ENCODE results near the gene GRK3.
"Not testable (repeated sequence)": the region's sequence is repeated elsewhere in the genome, so short reads cannot be mapped to it uniquely, and the experiment has no call there.

The GRK3 gene

DNA sequence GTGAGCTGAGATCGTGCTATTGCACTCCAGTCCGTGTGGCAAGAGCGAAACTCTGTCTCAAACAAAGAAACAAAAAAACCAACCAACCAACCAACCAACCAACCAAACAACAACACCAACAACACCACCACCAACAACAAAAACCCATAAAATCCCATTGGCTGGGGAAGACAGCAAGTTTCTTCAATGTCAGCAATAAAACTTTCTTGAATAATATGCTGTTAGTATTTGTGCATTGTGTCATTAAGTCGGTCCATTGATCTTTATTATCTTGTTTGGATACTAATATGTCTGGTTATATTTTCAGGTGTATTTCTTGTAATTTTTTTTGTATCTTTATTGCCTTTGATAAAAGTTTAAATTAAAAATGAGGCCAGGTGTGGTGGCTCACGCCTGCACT is 9.4 kb downstream of the GRK3 start:
- no peaks in the 10 kb centered on the region for H4K20me1 ChIP-seq (ENCODE audit: insufficient read depth, low read length)
- no peaks in the 10 kb centered on the region for H3K9me3 ChIP-seq (ENCODE audit: low read length)
- H3F3A ChIP-seq (ENCODE audit: insufficient read depth, low read length): no peaks in the 10 kb centered on the region
- TF ChIP-seq EZH2 (IDR thresholded peaks at IDR 0.05; ENCODE audit: borderline replicate concordance, low read length): no peak
- TF ChIP-seq, protein P1, sequence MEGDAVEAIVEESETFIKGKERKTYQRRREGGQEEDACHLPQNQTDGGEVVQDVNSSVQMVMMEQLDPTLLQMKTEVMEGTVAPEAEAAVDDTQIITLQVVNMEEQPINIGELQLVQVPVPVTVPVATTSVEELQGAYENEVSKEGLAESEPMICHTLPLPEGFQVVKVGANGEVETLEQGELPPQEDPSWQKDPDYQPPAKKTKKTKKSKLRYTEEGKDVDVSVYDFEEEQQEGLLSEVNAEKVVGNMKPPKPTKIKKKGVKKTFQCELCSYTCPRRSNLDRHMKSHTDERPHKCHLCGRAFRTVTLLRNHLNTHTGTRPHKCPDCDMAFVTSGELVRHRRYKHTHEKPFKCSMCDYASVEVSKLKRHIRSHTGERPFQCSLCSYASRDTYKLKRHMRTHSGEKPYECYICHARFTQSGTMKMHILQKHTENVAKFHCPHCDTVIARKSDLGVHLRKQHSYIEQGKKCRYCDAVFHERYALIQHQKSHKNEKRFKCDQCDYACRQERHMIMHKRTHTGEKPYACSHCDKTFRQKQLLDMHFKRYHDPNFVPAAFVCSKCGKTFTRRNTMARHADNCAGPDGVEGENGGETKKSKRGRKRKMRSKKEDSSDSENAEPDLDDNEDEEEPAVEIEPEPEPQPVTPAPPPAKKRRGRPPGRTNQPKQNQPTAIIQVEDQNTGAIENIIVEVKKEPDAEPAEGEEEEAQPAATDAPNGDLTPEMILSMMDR (IDR thresholded peaks at IDR 0.05; ENCODE audit: low read length): no peak
- H3K27me3 ChIP-seq (ENCODE audit: insufficient read depth, low read length): no peaks in the 10 kb centered on the region
- no peak overlapping the region for H3K27ac ChIP-seq (ENCODE audit: low read depth, low read length, poor library complexity, severe bottlenecking)
- H3K9ac ChIP-seq (ENCODE audit: low read length): no peak overlapping the region
- H3K9me2 ChIP-seq (ENCODE audit: low read depth, low read length): no peaks in the 10 kb centered on the region
- no peaks in the 10 kb centered on the region for H3K4me1 ChIP-seq (ENCODE audit: insufficient read depth, low read length, severe bottlenecking)
- H3K36me3 ChIP-seq (ENCODE audit: insufficient read depth, low read length): no peaks in the 10 kb centered on the region
- no peaks in the 10 kb centered on the region for H3K79me2 ChIP-seq (ENCODE audit: insufficient read depth, low read length)
- no peak overlapping the region for H2AFZ ChIP-seq (ENCODE audit: low read length)
- H3K4me2 ChIP-seq (ENCODE audit: low read length): no peak overlapping the region
- H3K4me3 ChIP-seq (ENCODE audit: low read depth, low read length, poor library complexity, severe bottlenecking): no peak overlapping the region

DNA sequence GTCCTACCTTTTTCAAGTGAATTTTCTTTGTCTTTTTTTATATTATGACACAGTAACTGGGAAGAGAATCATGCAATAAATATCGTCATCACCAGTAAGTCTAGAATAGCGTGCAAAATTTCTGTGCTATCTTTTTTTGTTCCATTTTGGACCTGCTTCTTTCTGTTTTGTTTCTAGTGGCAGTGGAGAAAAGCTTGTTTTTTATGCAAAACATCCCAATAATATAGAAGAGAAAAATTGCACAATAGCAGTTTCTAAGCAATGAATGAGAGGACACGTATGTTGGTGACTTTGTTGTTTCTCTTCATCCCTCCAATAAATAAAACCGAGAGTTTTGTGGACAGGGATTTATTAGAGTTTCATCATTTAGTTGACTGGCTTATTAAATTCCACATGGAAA is 10.3 kb downstream of the GRK3 start:
- Histone ChIP-seq H3K4me2 (ENCODE audit: low read length) (no peak overlapping the region), H3K9ac (ENCODE audit: low read length) (no peak overlapping the region), H3F3A (ENCODE audit: insufficient read depth, low read length) (no peaks in the 10 kb centered on the region), H3K79me2 (ENCODE audit: insufficient read depth, low read length) (no peaks in the 10 kb centered on the region), H3K27me3 (ENCODE audit: insufficient read depth, low read length) (no peaks in the 10 kb centered on the region), H3K27ac (ENCODE audit: low read depth, low read length, poor library complexity, severe bottlenecking) (no peak overlapping the region), H3K4me1 (ENCODE audit: insufficient read depth, low read length, severe bottlenecking) (no peaks in the 10 kb centered on the region), H3K9me3 (ENCODE audit: low read length) (no peaks in the 10 kb centered on the region), H4K20me1 (ENCODE audit: insufficient read depth, low read length) (no peaks in the 10 kb centered on the region), H2AFZ (ENCODE audit: low read length) (no peak overlapping the region), H3K9me2 (ENCODE audit: low read depth, low read length) (no peaks in the 10 kb centered on the region), H3K4me3 (ENCODE audit: low read depth, low read length, poor library complexity, severe bottlenecking) (no peak overlapping the region), H3K36me3 (ENCODE audit: insufficient read depth, low read length) (no peaks in the 10 kb centered on the region)
- TF ChIP-seq, protein P1 (IDR thresholded peaks at IDR 0.05; ENCODE audit: low read length): no peak
- TF ChIP-seq EZH2 (IDR thresholded peaks at IDR 0.05; ENCODE audit: borderline replicate concordance, low read length): no peak

DNA sequence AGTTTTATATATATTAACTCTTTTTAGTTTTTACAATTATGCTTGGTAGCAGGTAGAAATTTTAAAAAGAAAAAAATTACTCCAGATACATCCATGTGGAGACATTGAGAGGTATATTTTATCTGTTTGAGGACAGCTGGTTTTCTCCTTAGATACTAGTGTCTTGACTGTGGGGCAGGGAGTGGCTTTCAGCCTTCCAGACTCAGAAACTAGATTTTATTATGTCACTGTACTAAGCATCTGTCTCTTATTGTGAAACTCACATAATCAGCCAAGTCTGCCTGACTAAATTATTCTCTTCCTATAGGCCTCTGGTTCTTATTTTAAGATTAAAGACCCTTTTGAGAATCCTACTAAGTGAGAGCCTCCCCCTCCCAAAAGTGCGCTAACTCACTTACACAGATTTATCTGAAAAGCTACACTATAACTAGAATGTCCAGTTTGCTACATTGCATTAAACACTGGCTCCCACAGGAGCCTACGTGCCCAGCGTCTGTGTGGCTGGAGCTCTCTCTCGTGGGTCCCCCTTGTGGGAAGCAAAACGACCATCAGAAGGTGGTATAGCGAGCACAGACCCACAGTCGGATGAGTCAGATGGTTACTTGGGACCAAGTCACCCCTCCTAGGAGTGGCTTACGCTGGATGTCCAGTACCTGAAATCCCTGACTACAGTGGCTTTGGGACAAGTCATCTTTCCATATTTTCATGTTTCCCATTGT is 11.4 kb downstream of the GRK3 start:
- H3K36me3 ChIP-seq (ENCODE audit: insufficient read depth, low read length); H3K4me3 ChIP-seq (ENCODE audit: low read depth, low read length, poor library complexity, severe bottlenecking); H3F3A ChIP-seq (ENCODE audit: insufficient read depth, low read length); H3K9ac ChIP-seq (ENCODE audit: low read length); H3K27me3 ChIP-seq (ENCODE audit: insufficient read depth, low read length); H3K9me2 ChIP-seq (ENCODE audit: low read depth, low read length); H3K79me2 ChIP-seq (ENCODE audit: insufficient read depth, low read length); H3K4me2 ChIP-seq (ENCODE audit: low read length); H3K9me3 ChIP-seq (ENCODE audit: low read length); H3K27ac ChIP-seq (ENCODE audit: low read depth, low read length, poor library complexity, severe bottlenecking); H4K20me1 ChIP-seq (ENCODE audit: insufficient read depth, low read length); H3K4me1 ChIP-seq (ENCODE audit: insufficient read depth, low read length, severe bottlenecking); H2AFZ ChIP-seq (ENCODE audit: low read length): not testable (repeated sequence)

DNA sequence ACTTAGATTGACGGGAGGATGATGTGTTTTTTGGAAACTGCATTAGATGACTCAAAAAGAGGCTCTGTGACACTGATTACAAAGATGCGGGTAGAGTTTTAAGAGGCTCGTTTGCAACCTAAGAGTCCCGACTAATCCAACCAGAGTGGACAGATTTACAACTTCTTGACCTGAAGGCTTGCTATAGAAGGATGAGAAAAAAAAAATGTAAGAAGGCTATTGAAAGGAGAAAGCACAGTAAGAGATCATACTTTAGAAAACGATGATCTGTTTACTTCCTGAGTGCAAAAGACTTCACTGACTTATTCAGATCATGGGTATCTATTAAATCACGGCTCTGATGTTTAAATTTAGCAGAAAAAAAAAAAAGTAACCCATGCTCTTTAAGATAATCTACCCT is 17.0 kb downstream of the GRK3 start:
- not testable (repeated sequence) for H3K9ac ChIP-seq (ENCODE audit: low read length); H3K4me1 ChIP-seq (ENCODE audit: insufficient read depth, low read length, severe bottlenecking); H3K9me2 ChIP-seq (ENCODE audit: low read depth, low read length); H3K79me2 ChIP-seq (ENCODE audit: insufficient read depth, low read length); H3K27me3 ChIP-seq (ENCODE audit: insufficient read depth, low read length); H3K4me2 ChIP-seq (ENCODE audit: low read length); H4K20me1 ChIP-seq (ENCODE audit: insufficient read depth, low read length); H3K4me3 ChIP-seq (ENCODE audit: low read depth, low read length, poor library complexity, severe bottlenecking); H3F3A ChIP-seq (ENCODE audit: insufficient read depth, low read length); H3K27ac ChIP-seq (ENCODE audit: low read depth, low read length, poor library complexity, severe bottlenecking); H3K9me3 ChIP-seq (ENCODE audit: low read length); H3K36me3 ChIP-seq (ENCODE audit: insufficient read depth, low read length); H2AFZ ChIP-seq (ENCODE audit: low read length)
